Amygdala (tissue), 56 donors: ENCODE results near the gene MTMR2.
A peak's percentile ranks its signal among the peaks of the same experiment; 100 is the strongest.

Source experiments
- DNase-seq, 56 donors: peaks; one replicate each; lab custom pipeline; 2025; lab: John Stamatoyannopoulos, UW

Gene MTMR2

GRCh38 chr11:95789506-95790122 is 134.3 kb downstream of the MTMR2 start, which contains the start of gene FAM76B:
FAM76B (minus strand) TSS chr11:95789782; CDS start chr11:95789478, 304 bp downstream.
- peak; percentile 60 to 99 (median 96) for DNase-seq

GRCh38 chr11:95788921-95789505 is 134.9 kb downstream of the MTMR2 start:
- peak in 17 of 56 donors; percentile 1 to 54 (median 24) for DNase-seq
